ENCODE results near the gene CNBP. TPM values are rescaled to one million over a fixed set of nuclear protein-coding genes. Genes with fewer than 3 reads are reported as not detected.
"Not testable (repeated sequence)": the region's sequence is repeated elsewhere in the genome, so short reads cannot be mapped to it uniquely, and the experiment has no call there.

Gene CNBP
- total and polyA plus RNA-seq, 2 experiments from 2014 or later: 348 to 444 TPM

GRCh38 chr3:129160891-129161859, 22.5 kb downstream of the CNBP start, which contains the start of gene ISY1:
ISY1 (minus strand) TSS chr3:129161063; CDS start chr3:129160975, 88 bp downstream.
- Histone ChIP-seq H3K9me2 (ENCODE audit: insufficient read depth) (no peaks in the 10 kb centered on the region), H3K27ac (ENCODE audit: low read depth) (peak within 1 kb of the TSS; percentile 100), H3K27me3 (ENCODE audit: insufficient read depth) (no peaks in the 10 kb centered on the region), H3K4me2 (peak within 1 kb of the TSS; percentile 100), H3K36me3 (ENCODE audit: insufficient read depth) (peaks cover 1% of the 10 kb centered on the region), H4K20me1 (replicated peaks; ENCODE audit: insufficient read depth) (peaks cover 13% of the 10 kb centered on the region), H3K4me3 (peak within 1 kb of the TSS; percentile 82), H3F3A (replicated peaks; ENCODE audit: low read depth) (peaks cover 19% of the 10 kb centered on the region), H3K79me2 (replicated peaks; ENCODE audit: insufficient read depth) (peaks cover 19% of the 10 kb centered on the region), H2AFZ (peak within 1 kb of the TSS; percentile 97; the same call in 1 of the 2 replicates), H3K4me1 (ENCODE audit: insufficient read depth) (peaks cover 12% of the 10 kb centered on the region; the same call in 1 of the 2 replicates)
- peak; percentile 77 for ATAC-seq
- H3K4me1 Mint-ChIP-seq: peaks cover 14% of the 10 kb centered on the region
- peaks cover 11% of the 10 kb centered on the region; the same call in 2 of the 3 replicates for H3K36me3 Mint-ChIP-seq (ENCODE audit: low read depth)
- DNase-seq (ENCODE audit: low spot score): peak; percentile 98
- H3K9me3 Mint-ChIP-seq: no peaks in the 10 kb centered on the region; the same call in 2 of the 3 replicates
- H3K27ac Mint-ChIP-seq: peak within 1 kb of the TSS; percentile 100
- peaks cover 16% of the 10 kb centered on the region for H3K27me3 Mint-ChIP-seq (ENCODE audit: insufficient read depth, low read depth, poor library complexity)
- peak within 1 kb of the TSS; percentile 96 for H3K4me3 Mint-ChIP-seq
- no peak for TF ChIP-seq EZH2 (IDR thresholded peaks at IDR 0.05; ENCODE audit: low read depth, unreplicated experiment)
- TF ChIP-seq CREB1 (CRISPR knock-in tag; IDR thresholded peaks at IDR 0.05; ENCODE audit: low read depth): peak; percentile 92
- TF ChIP-seq ETS1 (IDR thresholded peaks at IDR 0.05): peak; percentile 91
- TF ChIP-seq JUNB (IDR thresholded peaks at IDR 0.05; ENCODE audit: unreplicated experiment): no peak
- peak; percentile 50; the same call in 1 of the 2 replicates for TF ChIP-seq POLR2AphosphoS5 (IDR thresholded peaks at IDR 0.05; ENCODE audit: low read depth)
- TF ChIP-seq CTCF (conservative IDR thresholded peaks at IDR 0.05; ENCODE audit: low read depth in 2 of 2): peak; percentile 68 to 78
- peak; percentile 88 for TF ChIP-seq ZNF114 (CRISPR knock-in tag; IDR thresholded peaks at IDR 0.05)
- TF ChIP-seq STAT1 (IDR thresholded peaks at IDR 0.05; ENCODE audit: unreplicated experiment): no peak

- DNase-seq (ENCODE audit: low spot score) (no peak), ATAC-seq (no peak)
- H3K79me2 ChIP-seq (replicated peaks; ENCODE audit: insufficient read depth): no peaks in the 10 kb centered on the region
- H3K4me1 ChIP-seq (ENCODE audit: insufficient read depth): no peaks in the 10 kb centered on the region
- no peaks in the 10 kb centered on the region for H3K27me3 ChIP-seq (ENCODE audit: insufficient read depth)
- peaks cover 4% of the 10 kb centered on the region for H3K27me3 Mint-ChIP-seq (ENCODE audit: insufficient read depth, low read depth, poor library complexity)
- no peak overlapping the region for H3K4me2 ChIP-seq
- no peaks in the 10 kb centered on the region for H4K20me1 ChIP-seq (replicated peaks; ENCODE audit: insufficient read depth)
- H2AFZ ChIP-seq: no peak overlapping the region
- no peak overlapping the region for H3K4me3 ChIP-seq
- no peak overlapping the region for H3K4me3 Mint-ChIP-seq
- H3K27ac ChIP-seq (ENCODE audit: low read depth): no peak overlapping the region
- TF ChIP-seq EZH2 (IDR thresholded peaks at IDR 0.05; ENCODE audit: low read depth, unreplicated experiment) (no peak), JUNB (IDR thresholded peaks at IDR 0.05; ENCODE audit: unreplicated experiment) (no peak)
- no peak overlapping the region for H3K27ac Mint-ChIP-seq
- no peaks in the 10 kb centered on the region for H3K36me3 ChIP-seq (ENCODE audit: insufficient read depth)
- H3K9me2 ChIP-seq (ENCODE audit: insufficient read depth): no peaks in the 10 kb centered on the region
- peaks cover 7% of the 10 kb centered on the region for H3K36me3 Mint-ChIP-seq (ENCODE audit: low read depth)
- no peaks in the 10 kb centered on the region for H3K9me3 Mint-ChIP-seq
- H3F3A ChIP-seq (replicated peaks; ENCODE audit: low read depth): no peaks in the 10 kb centered on the region
- H3K4me1 Mint-ChIP-seq: no peaks in the 10 kb centered on the region
Measured at GRCh38 chr3:129144786-129145185, 38.9 kb downstream of the CNBP start.

GRCh38 chr3:129141011-129141410, 42.7 kb downstream of the CNBP start:
- H3K4me3 Mint-ChIP-seq; H3K4me3 ChIP-seq; H3K36me3 ChIP-seq (ENCODE audit: insufficient read depth); H3F3A ChIP-seq (replicated peaks; ENCODE audit: low read depth); ATAC-seq; H3K79me2 ChIP-seq (replicated peaks; ENCODE audit: insufficient read depth); H4K20me1 ChIP-seq (replicated peaks; ENCODE audit: insufficient read depth); H3K4me1 Mint-ChIP-seq; H3K27ac Mint-ChIP-seq; H3K9me2 ChIP-seq (ENCODE audit: insufficient read depth); H3K9me3 Mint-ChIP-seq; H3K27me3 Mint-ChIP-seq (ENCODE audit: insufficient read depth, low read depth, poor library complexity); H3K4me1 ChIP-seq (ENCODE audit: insufficient read depth); H3K27me3 ChIP-seq (ENCODE audit: insufficient read depth); DNase-seq (ENCODE audit: low spot score); H3K4me2 ChIP-seq; H2AFZ ChIP-seq; H3K27ac ChIP-seq (ENCODE audit: low read depth): not testable (repeated sequence)
- H3K36me3 Mint-ChIP-seq (ENCODE audit: low read depth): peaks cover 16% of the 10 kb centered on the region
